ENCODE measurements around the gene AGAP3. TPM values are rescaled to one million over a fixed set of nuclear protein-coding genes. Genes with fewer than 3 reads are reported as not detected.

AGAP3 gene
- total RNA-seq, 3 donors from 2014 or later (not counting 1 experiment from before 2014, with no cell fraction given), result 27.7 to 46.9 (median 42.8) TPM

- intact Hi-C loops (cut with micrococcal nuclease), result no loop called here
- H3K4me3 ChIP-seq (ENCODE audit: low read length), result no peak overlapping the region
- H3K9me3 ChIP-seq (ENCODE audit: control insufficient read depth, insufficient read depth, low read length), result no peaks in the 10 kb centered on the region
- H3K27me3 ChIP-seq (ENCODE audit: control insufficient read depth, insufficient read depth, low read length), result no peaks in the 10 kb centered on the region
- peak overlapping the region in 1 of 2 donors; percentile 34 for H3K27ac Mint-ChIP-seq
- no peak overlapping the region for H3K27ac ChIP-seq (ENCODE audit: low read length)
- no peaks in the 10 kb centered on the region for H3K27me3 Mint-ChIP-seq (ENCODE audit: low read depth in 2 of 2)
- 92% methylated on average over 10 of the region's 10 CpGs for WGBS (ENCODE audit: insufficient coverage)
- no peak for TF ChIP-seq CTCF (IDR thresholded peaks at IDR 0.05)
- ATAC-seq (no peak), DNase-seq (no peak)
- no peaks in the 10 kb centered on the region for H3K9me3 Mint-ChIP-seq
- peaks cover 9 to 31% of the 10 kb centered on the region in 2 donors for H3K4me1 Mint-ChIP-seq
- peaks cover 33% of the 10 kb centered on the region for H3K36me3 ChIP-seq (ENCODE audit: control insufficient read depth, insufficient read depth, low read length)
- peak overlapping the region; percentile 67 for H3K4me3 Mint-ChIP-seq
- peaks cover 30% of the 10 kb centered on the region for H3K4me1 ChIP-seq (ENCODE audit: control insufficient read depth, insufficient read depth, low read length)
- no peaks in the 10 kb centered on the region for H3K36me3 Mint-ChIP-seq
These were observed 8.5 kb upstream of the AGAP3 start for GRCh38 chr7:151077705-151078232.

- Mint-ChIP-seq H3K27ac (peak overlapping the region; percentile 34 to 45), H3K27me3 (ENCODE audit: low read depth in 2 of 2) (no peaks in the 10 kb centered on the region), H3K9me3 (no peaks in the 10 kb centered on the region), H3K4me3 (peak overlapping the region; percentile 73), H3K4me1 (peaks cover 12 to 35% of the 10 kb centered on the region in 2 donors), H3K36me3 (no peaks in the 10 kb centered on the region)
- no peak overlapping the region for H3K27ac ChIP-seq (ENCODE audit: low read length)
- ATAC-seq (no peak), DNase-seq (no peak)
- no peaks in the 10 kb centered on the region for H3K27me3 ChIP-seq (ENCODE audit: control insufficient read depth, insufficient read depth, low read length)
- H3K4me3 ChIP-seq (ENCODE audit: low read length), result no peak overlapping the region
- intact Hi-C loops (cut with micrococcal nuclease), result no loop called here
- 78% methylated on average over 22 of the region's 22 CpGs for WGBS (ENCODE audit: insufficient coverage)
- no peaks in the 10 kb centered on the region for H3K9me3 ChIP-seq (ENCODE audit: control insufficient read depth, insufficient read depth, low read length)
- TF ChIP-seq CTCF (IDR thresholded peaks at IDR 0.05), result no peak
- H3K4me1 ChIP-seq (ENCODE audit: control insufficient read depth, insufficient read depth, low read length), result peaks cover 31% of the 10 kb centered on the region
- H3K36me3 ChIP-seq (ENCODE audit: control insufficient read depth, insufficient read depth, low read length), result peaks cover 31% of the 10 kb centered on the region
These were observed 7.8 kb upstream of the AGAP3 start for GRCh38 chr7:151078233-151079040.

DNA sequence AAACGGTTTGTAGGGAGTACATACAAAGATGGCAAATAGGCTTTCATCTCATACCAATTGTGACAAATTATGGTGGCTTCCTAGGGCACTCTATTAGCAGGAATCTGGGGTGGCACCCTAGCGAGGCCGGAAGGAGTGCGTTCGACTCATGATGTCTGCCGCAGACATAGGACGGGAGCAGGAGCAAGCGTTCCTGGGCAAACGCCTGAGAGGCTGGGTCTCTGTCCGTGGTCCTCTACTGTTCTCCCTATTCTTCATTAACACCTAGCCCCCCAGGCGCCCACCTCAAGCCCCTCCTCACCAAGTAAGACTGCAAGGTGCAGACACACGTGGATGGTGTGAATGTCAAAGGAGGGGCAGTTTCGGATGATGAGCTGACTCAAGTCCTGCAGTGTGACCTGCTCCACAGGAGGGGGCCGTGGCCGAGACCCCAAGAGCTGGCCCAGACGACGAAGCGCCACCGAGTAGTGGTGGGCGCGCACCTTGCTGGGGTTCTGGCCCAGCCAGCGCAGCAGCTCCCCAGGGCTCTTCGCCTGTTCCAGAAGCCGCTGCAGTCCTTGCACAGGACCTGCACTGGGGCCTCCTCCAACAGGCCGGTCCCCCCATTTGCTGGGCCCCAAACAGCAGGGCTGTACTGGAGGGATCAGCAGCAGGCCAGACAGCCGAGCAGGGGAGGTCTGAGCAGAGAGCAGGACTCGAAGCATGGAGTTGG, 6.9 kb upstream of the AGAP3 start:
- Histone ChIP-seq H3K27ac (ENCODE audit: low read length) (no peak overlapping the region), H3K4me1 (ENCODE audit: control insufficient read depth, insufficient read depth, low read length) (peaks cover 38% of the 10 kb centered on the region), H3K36me3 (ENCODE audit: control insufficient read depth, insufficient read depth, low read length) (peaks cover 23% of the 10 kb centered on the region), H3K27me3 (ENCODE audit: control insufficient read depth, insufficient read depth, low read length) (no peaks in the 10 kb centered on the region), H3K9me3 (ENCODE audit: control insufficient read depth, insufficient read depth, low read length) (no peaks in the 10 kb centered on the region), H3K4me3 (ENCODE audit: low read length) (no peak overlapping the region)
- Mint-ChIP-seq H3K4me1 (peaks cover 19 to 39% of the 10 kb centered on the region in 2 donors), H3K27ac (peak overlapping the region in 1 of 2 donors; percentile 98), H3K27me3 (ENCODE audit: low read depth in 2 of 2) (no peaks in the 10 kb centered on the region), H3K4me3 (peak overlapping the region; percentile 89), H3K36me3 (no peaks in the 10 kb centered on the region), H3K9me3 (no peaks in the 10 kb centered on the region)
- intact Hi-C loops (cut with micrococcal nuclease), result no loop called here
- ATAC-seq (no peak), DNase-seq (no peak)
- TF ChIP-seq CTCF (IDR thresholded peaks at IDR 0.05), result no peak
- 93% methylated on average over 26 of the region's 27 CpGs for WGBS (ENCODE audit: insufficient coverage)
